ENCODE data around the gene IL15RA.

The IL15RA gene, protein sequence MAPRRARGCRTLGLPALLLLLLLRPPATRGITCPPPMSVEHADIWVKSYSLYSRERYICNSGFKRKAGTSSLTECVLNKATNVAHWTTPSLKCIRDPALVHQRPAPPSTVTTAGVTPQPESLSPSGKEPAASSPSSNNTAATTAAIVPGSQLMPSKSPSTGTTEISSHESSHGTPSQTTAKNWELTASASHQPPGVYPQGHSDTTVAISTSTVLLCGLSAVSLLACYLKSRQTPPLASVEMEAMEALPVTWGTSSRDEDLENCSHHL

GRCh38 chr10:5977471-5978229 is at the start of gene IL15RA:
Gene IL15RA (minus strand): TSS chr10:5977543. CDS start chr10:5977492, 51 bp downstream.
- peak in 1 of 2 experiments; percentile 10 for DNase-seq

GRCh38 chr10:6025683-6026255 is 48.4 kb upstream of the IL15RA start:
- DNase-seq = peak in 1 of 2 experiments; percentile 17

- no peak for DNase-seq
These were observed 47.0 kb upstream of the IL15RA start for GRCh38 chr10:6024334-6024682.

DNA sequence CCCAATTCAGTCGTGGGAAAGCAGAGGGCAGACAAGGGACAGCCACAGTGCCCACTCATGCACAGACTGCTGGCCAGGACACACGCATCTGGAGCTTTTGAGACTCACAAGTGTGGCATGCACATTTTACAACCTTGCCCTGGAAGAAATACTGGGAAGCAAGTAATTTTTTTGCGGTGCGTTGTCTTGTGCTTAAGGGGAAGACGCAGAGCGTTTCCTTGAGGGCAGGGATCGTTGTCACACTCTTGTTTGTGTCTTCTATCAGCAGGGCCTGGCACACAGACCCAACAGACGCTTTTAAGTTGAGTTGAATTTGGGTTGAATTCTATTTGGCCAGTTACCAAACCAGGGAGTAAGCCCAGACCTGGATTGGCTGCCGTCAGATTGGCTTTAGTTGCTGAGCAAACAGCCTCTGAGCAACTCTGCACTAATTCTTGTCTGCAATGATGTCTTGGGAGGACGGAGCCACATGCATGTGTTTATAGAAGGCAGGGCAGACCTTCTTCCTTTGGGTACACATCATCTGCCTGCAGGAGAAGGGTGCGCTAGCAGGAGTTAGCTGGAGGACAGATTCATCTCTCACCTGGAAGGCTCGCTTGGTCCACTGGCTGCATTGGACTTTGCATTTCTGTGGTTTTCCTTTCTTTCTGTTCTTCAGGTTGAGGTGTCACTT is 46.5 kb upstream of the IL15RA start:
- no peak for DNase-seq

GRCh38 chr10:6022660-6023059 is 45.3 kb upstream of the IL15RA start:
- DNase-seq = no peak

DNA sequence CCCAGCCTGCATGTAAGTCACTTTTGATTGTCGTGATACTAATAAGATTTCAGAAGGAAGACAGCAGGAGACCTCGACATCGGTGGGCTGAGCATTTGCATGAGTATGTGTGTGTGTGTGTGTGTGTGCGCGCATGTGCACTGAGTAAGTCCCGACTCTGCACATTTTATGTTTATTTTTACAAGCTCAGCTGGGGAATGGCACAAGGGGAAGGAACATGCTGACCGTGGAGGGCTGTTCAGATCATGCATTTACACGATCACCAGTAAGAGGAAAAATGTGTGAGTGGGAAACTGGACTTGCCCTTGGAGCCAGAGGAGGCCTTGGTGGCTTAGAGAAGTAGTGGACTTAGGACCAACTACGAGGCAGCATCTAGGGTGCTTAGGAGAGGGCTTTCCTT is 43.5 kb upstream of the IL15RA start:
- no peak for DNase-seq

DNA sequence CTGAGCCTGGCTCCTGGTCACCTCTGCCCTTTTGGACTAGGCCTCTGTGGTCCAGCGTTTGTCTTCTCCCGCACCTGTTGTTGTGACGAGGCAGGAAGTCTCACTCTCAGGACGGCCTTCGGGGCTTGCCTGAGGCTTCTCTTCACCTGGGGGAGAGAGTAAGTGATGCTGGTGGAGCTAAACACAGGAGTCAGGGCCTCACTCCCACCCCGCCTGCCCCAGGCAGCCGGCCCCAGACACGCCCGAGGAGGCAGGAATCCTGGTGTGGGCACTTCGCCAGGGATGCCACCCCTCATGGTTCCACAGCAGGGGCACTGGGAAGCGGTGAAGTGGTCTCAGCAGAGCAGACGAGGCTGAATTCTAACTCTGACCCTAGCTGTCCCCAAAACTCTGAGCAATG is 42.5 kb upstream of the IL15RA start:
- DNase-seq = no peak

DNA sequence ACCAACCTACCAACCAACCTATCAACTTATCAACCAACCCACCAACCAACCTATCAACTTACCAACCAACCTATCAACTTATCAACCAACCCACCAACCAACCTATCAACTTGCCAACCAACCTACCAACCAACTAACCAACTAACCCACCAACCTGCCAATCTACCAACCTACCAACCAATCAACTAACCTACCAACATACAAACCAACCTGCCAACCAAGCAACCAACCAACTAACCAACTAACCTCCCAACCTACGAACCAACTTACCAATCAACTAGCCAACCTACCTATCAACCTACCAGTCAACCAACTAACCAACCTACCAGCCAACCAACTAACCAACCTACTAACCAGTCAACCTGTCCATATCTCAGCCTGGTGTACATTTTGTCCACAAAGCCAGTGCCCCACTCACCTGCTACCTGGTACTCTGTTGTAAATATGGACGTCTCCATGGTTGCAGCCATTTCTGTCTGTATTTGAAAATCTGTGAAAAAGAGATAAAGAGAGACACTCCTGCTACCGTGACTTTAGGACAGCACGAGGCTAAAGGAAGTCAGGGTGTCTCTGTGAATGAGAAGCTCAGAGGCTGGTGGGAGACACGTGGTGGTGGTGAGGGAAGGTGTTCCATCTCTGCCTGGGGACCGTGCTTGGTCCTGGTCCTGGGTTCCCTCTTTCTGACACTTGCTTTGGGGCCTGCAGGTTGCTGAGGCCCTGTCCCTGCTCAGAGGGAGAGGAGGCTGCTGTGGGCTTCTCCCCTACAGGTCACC is 41.9 kb upstream of the IL15RA start:
- no peak for DNase-seq

GRCh38 chr10:6018422-6018821 is 41.1 kb upstream of the IL15RA start:
- DNase-seq = no peak

DNA sequence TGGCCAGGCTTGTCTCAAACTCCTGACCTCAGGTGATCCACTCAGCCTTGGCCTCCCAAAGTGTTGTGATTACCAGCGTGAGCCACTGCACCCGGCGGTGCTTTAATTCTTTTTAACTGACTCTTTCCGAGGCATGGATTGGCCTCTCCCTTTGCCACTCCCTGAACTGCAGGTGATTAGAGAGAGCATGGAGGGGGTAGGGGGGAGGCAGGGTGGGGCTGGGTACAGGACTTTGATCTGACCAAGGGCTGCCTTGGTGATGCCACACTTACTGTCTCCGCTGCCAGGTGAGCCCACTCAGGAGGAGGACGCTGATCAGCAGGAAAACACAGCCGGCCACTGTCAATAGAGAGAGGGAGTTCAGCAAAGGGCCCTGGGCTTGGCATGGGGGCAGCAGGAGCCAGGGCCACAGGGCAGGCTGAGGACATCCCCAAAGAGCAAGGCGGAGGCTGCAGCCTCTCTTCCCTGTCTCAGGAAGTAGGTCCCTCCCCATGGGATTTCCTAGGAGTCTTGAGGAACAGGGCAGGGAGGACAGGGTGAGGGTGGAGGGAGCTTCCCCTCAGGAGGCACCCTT is 40.5 kb upstream of the IL15RA start:
- no peak for DNase-seq

- peak in 1 of 2 experiments; percentile 13 for DNase-seq
These were observed 37.0 kb upstream of the IL15RA start for GRCh38 chr10:6014241-6014761.

DNA sequence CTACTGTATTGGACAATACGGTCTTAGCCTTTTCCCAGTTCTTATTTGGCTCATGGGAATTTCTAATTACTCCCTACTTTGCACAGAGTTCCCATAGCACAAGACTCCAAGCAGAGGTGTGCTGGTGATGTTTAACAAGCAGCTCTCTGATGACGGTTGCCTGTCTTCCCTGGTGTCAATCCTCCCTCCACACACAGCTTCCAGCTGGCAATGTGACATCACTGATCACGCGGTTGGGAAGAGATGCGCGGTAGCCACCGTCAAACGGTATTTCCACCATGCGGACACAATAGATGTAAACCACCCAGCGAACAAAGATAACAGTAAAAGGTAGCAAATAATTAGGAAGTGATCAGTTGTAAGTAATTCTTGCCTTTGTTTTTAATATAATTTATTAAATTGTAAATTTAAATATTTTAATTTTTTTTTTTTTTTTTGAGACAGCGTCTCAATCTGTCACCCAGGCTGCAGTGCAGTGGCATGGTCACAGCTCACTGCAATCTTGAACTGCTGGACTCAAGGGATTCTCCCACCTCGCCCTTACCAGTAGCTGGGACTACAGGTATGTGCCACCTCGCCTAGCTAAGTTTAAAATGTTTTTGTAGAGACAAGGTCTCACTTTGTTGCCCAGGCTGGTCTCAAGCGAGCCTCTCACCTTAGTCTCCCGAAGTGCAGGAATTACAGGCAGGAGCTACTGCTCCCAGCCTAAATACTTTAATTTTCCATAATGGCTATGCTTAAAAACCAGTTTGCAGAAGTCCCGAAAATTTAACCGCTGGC is 36.3 kb upstream of the IL15RA start:
- no peak for DNase-seq

DNA sequence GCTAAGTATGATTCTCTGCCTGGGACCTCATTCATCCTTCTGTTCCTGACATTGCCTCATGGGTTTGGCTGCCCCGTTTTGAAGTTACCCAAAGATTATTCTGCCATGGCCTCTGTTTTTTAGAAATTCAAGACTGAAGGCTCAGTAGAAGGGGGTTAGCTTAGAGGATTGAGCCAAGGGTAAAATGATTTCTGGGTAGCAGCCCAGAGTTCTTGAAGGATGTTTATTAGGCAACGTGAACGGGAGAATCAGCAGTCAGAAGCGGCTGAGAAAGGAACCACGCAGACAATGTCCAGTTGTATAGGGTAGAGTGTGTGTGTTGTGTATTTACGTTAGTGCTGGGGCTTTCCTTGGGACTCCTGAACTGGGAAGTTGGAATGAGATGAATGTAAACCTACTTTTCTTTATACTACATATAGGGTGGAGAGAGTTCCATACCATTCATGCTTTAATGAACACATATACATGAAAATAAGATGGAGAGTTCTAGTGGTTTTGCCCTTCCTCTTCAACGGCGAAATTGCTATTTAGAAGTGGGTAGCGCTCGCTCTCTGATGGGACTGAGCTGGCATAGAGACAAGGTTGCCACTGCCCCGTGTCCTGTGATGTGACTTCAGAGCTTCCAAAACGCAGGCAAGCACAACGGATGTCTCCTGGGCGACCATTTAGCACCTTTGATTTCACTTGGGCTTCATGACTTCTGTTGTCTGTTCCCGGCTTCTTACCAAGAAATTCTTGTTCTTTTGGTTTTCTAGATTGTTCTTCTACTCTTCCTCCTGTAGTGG is 35.0 kb upstream of the IL15RA start:
- no peak for DNase-seq

GRCh38 chr10:6011558-6011957 is 34.2 kb upstream of the IL15RA start:
- DNase-seq = no peak

- DNase-seq = no peak
These were observed 33.2 kb upstream of the IL15RA start for GRCh38 chr10:6010569-6010968.

- DNase-seq = no peak
These were observed 32.6 kb upstream of the IL15RA start for GRCh38 chr10:6009961-6010360.

DNA sequence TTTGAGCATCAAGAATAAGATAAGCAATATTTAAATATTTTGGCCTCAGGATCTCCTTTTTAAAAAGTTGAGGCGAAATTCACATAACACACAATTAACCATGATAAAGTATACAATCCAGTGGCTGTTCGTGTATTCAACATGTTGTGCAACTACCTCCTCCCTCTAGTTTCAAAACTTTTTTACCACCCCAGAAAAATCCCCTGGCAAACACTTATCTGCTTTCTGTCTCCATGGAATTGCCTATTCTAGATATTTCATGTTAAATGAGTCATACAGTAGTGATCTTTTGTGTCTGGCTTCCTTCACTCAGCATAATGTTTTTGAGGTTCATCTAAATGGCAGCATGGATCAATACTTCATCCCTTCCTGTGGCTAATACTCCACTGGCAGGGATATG is 31.8 kb upstream of the IL15RA start:
- DNase-seq = no peak

DNA sequence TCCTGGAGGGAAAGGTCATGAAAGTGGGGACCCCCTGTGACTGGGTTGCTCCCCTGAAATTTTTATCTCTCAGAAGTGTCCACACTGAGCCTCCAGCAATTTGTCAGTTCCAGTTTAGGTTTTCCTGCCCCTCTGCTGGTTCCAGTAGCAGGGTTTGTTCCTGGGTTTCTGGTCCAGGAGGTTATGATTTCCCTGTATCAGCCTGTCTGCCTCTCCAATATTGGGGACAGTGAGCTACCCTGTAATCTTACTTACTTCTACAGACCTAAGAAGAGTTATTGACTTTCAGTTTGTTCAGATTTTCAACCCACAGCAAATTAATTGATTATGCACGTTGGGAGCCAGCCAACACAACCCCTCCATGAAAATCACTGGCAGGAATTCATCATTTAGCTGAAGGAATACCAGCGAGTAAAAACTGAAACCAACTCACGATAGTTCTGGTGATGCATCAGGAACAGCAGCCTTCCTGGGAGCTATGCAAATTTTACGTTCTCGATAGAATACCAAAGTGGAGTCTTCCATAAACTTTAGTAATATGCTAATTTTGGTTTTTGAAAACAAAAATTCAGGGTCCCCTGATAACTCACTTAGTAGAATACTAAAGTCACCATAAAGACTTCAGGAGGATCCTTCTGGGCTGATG is 31.3 kb upstream of the IL15RA start:
- no peak for DNase-seq

DNA sequence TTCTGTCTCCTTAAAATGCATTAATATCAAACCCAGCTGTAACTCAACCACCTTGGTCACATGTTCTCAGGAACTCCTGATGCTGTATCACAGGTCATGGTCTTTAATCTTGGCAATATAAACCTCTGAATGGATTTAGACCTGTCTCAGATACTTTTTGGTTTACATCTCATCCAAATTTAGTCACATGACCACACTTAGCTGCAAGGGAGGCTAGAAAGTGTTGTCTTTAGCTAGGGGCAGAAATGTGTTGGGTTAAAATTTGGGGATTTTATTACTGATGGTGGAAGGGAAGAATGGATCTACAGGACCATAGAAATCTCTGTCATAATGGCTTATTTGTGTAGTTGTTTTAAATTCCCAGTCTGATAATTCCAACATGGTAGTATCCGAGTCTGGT is 29.6 kb upstream of the IL15RA start:
- no peak for DNase-seq

DNA sequence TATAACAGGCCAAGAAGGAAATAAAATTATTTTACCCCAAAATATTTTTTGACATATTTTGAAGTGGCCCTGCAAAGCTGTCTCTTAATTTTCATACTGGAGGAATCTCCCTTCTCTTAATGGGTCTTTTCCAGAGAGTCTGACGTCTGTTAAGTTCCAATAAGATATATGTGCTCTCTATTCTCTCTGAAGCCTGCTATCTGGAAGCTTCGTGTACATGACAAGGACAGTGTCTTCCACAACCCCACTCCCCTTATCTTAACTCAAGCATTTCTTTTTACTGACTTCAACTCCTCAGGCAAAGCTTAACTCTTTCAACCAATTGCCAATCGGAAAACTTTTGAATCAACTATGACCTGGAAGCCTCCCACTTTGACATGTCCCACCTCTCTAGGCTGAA is 29.2 kb upstream of the IL15RA start:
- no peak for DNase-seq
